ENCODE data around the gene SLC15A4. TPM values are rescaled to one million over a fixed set of nuclear protein-coding genes. Genes with fewer than 3 reads are reported as not detected.

SLC15A4 gene
- total RNA-seq, 1 experiment from 2014 or later: 20.6 TPM

Other genes with a start within 250 kb of the SLC15A4 start
- not detected for gene GLT1D1, start 29.5 kb upstream of the SLC15A4 start, total RNA-seq (2021; ENCODE audit: unreplicated experiment)